ENCODE data around the gene SPNS2.
"Not testable (repeated sequence)": the region's sequence is repeated elsewhere in the genome, so short reads cannot be mapped to it uniquely, and the experiment has no call there.

The SPNS2 gene

DNA sequence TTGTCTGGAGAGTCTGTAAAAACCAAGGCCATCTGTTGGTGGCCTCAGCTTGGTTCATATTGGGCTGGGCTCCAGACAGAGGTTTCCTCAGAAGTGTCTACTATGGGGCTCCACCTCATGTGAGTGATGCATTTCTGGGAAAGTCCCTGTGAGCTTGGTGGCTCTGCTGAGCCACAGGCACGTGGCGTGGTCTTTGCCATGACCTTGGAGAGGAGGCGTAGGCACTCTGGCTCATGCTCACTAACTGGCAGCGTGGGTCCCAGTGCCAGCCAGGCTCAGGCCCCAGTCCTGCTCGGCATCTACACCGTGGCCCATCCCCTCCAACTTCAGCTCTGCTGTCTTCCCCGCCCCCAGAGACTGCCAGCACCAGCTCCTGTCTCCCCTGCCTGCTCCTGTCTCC lies 75.0 kb downstream of the SPNS2 start:
- Mint-ChIP-seq H3K4me3 (no peak overlapping the region), H3K4me1 (peaks cover 14% of the 10 kb centered on the region), H3K36me3 (no peaks in the 10 kb centered on the region), H3K27me3 (no peaks in the 10 kb centered on the region), H3K27ac (peak overlapping the region; percentile 80), H3K9me3 (no peaks in the 10 kb centered on the region)

DNA sequence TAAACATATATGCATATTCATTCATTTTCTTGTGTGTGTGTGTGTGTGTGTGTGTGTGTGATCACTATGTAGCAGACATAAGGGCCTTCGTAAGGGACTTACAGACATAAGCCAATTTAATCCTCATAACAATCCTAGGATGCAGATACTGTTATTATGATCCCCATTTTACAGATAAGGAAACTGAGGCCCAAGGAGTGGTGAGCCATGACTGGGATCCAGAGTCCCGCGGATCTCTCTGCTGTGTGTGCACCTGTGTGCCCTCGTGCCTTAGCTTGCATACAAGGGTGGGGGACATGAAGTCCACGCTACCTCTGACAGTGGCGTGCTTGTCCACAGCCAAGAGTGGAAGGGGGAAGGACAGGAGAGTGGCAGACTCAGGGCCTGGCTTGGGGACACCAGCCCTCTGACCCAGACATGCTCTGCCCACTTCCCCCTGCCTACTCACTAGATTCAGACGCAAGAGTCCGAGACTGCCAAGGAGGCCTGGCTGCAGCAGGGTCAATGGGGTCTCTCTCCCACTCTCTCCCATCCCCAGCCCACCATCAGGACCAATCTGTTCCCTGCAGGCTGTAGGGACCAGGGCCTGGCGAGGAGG lies 75.9 kb downstream of the SPNS2 start:
- H3K4me3 Mint-ChIP-seq = no peak overlapping the region
- H3K27ac Mint-ChIP-seq = no peak overlapping the region
- H3K4me1 Mint-ChIP-seq = peaks cover 14% of the 10 kb centered on the region
- H3K27me3 Mint-ChIP-seq = no peaks in the 10 kb centered on the region
- H3K9me3 Mint-ChIP-seq = no peaks in the 10 kb centered on the region
- no peaks in the 10 kb centered on the region for H3K36me3 Mint-ChIP-seq

DNA sequence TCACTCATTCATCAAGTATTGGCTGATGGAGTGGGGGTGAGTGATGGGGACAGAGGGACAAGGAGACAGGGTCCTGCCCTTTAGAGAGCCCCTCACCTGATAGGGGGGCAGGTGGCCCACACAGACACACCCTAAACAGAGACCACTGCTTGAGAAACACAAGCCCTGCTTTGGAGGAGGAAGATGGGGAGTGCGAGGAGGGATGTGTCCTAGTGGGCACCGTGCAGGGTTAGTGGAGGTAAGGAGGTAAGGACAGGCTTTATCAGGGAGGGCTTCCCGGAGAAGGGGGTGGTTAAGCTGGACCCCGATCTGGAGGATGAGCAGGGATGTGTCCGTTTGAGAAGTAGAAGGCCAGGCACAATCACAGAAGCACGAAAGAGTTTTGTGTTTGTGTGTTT lies 77.5 kb downstream of the SPNS2 start:
- Mint-ChIP-seq H3K27me3 (no peaks in the 10 kb centered on the region), H3K36me3 (no peaks in the 10 kb centered on the region), H3K9me3 (no peaks in the 10 kb centered on the region), H3K27ac (no peak overlapping the region), H3K4me3 (no peak overlapping the region), H3K4me1 (peaks cover 14% of the 10 kb centered on the region)

DNA sequence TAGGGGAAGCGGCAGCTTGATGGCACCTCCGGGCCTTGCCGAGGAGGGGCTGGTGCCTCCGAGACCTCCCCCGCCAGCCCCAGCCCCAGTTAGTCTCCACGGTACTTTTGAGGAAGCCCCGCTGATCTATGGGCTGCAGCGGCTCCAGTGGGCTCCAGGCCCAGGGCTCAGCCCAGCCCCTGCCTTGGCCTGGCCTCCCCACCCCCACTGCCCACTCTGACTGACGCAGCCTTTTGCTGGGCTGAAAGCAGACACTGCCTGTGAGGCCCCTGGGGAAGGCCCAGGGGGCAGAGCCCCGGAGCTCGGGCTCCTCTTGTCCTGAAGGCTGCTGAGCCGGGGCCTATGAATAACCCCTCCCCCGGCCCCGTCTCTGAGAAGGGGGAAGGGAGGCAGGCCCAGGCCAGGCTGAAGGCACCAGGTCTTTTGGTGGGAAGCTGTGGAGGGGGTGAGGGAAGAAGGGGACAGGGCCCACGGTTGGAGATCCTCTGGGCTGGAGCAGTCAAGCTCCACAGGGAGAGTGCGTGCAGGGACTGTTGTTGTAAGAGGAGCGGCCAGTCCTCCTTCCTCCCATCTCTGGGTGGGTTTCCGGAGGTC lies 78.1 kb downstream of the SPNS2 start:
- H3K27ac Mint-ChIP-seq = no peak overlapping the region
- H3K4me3 Mint-ChIP-seq = no peak overlapping the region
- peaks cover 14% of the 10 kb centered on the region for H3K4me1 Mint-ChIP-seq
- no peaks in the 10 kb centered on the region for H3K36me3 Mint-ChIP-seq
- H3K9me3 Mint-ChIP-seq = no peaks in the 10 kb centered on the region
- no peaks in the 10 kb centered on the region for H3K27me3 Mint-ChIP-seq

DNA sequence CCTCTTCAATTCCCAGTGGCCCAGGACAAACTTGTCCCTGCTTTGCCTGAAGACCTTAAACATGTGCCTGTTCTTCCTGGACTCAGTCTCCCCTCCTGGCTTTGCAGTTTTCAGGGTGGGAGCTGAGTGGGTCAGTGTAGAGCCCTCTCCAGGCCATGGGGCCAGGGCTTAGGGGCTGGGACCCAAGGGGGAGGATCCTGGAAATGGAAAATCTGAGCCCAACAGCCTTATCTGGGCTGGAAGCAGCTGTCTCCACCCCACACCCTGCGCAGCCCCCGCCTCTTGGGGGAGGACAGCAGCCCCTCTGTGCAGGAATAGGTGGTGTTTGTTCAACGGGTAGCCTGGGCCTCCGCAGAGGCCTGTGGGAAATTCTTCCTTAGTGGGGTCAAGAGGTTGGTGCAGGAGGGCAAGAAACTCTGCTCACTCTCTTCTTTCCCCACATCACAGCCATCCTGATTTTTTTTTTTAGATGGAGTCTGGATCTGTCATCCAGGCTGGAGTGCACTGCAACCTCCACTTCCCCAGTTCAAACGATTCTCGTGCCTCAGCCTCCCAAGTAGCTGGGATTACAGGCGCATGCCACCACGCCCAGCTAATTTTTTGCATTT lies 78.8 kb downstream of the SPNS2 start:
- Mint-ChIP-seq H3K4me1 (peaks cover 14% of the 10 kb centered on the region), H3K27ac (no peak overlapping the region), H3K9me3 (no peaks in the 10 kb centered on the region), H3K27me3 (no peaks in the 10 kb centered on the region), H3K4me3 (no peak overlapping the region), H3K36me3 (no peaks in the 10 kb centered on the region)

DNA sequence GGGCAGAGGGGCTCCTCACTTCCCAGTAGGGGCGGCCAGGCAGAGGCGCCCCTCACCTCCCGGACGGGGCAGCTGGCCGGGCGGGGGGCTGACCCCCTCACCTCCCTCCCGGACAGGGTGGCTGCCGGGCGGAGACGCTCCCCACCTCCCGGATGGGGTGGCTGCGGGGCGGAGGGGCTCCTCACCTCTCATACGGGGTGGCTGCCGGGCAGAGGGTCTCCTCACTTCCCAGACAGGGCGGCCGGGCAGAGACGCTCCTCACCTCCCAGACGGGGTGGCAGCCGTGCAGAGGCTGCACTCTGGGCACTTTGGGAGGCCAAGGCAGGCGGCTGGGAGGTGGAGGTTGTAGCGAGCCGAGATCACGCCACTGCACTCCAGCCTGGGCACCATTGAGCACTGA lies 79.7 kb downstream of the SPNS2 start:
- H3K9me3 Mint-ChIP-seq, H3K4me3 Mint-ChIP-seq, H3K4me1 Mint-ChIP-seq, H3K27me3 Mint-ChIP-seq, H3K27ac Mint-ChIP-seq, H3K36me3 Mint-ChIP-seq: not testable (repeated sequence)

DNA sequence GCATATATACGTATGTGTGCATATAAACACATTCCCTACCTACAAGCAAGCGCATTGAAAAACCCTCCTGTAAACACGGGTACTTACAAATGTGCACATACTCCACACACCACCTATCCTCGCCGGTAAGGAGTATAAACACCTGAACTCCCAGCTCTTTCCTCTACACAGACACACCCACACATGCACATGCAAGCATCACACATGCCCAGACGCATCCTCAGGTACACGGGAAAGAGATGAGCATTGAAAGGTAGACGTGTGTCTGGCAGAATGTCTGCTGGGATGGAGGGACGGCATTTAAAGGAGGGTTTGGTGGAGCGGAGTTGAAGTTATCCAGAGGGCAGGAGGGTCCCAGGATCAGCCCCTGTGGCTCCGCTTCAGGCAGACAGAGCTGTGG lies 81.0 kb downstream of the SPNS2 start:
- Mint-ChIP-seq H3K4me1 (peaks cover 7% of the 10 kb centered on the region), H3K27me3 (peaks cover 8% of the 10 kb centered on the region)

DNA sequence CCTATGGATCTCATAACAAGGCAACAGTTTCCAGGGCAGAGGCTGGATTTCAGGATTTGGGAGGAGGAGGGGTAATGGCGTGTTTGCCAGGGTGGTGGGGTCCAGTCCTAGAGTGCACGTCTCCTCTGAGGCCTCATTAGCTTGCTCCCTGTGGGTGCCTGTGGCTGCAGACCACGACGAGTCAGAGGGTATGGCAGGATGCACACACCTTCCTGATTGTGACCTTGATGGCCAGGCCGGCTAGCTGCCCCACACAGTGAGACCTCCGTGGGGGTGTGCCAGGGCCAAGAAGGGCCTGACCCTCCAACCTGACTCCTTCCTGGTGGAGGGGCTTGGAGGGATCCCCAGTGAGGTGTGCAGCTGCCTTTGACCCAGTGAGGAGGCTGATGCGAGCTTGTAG lies 81.6 kb downstream of the SPNS2 start:
- no peak overlapping the region for H3K4me3 Mint-ChIP-seq

More for the DNA sequence above, 81.0 kb downstream of the SPNS2 start:
- Mint-ChIP-seq H3K36me3 (no peaks in the 10 kb centered on the region), H3K9me3 (no peaks in the 10 kb centered on the region), H3K4me3 (no peak overlapping the region), H3K27ac (no peak overlapping the region)

DNA sequence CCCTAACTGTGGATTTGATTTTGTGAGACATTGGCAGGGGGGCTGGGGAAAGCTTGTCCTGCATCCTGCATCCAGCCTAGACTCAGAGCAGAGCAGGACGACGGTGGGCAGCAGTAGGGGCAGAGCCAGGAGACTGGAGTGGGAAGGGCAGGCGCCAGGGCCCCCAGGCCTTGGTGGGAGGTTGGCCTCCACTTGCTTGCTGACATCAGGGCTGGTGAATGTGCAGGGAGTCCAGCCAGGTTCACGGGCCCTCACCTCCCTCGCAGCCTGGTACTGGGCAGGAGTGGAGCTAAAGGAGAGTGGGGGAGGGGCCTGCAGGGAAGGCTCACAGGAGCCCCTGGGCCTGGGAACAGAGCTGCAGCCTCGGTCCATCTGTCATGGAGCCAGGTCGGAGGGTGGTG lies 83.4 kb downstream of the SPNS2 start:
- H3K4me1 Mint-ChIP-seq = peaks cover 10% of the 10 kb centered on the region
- H3K27ac Mint-ChIP-seq = no peak overlapping the region
- H3K4me3 Mint-ChIP-seq = no peak overlapping the region
- peaks cover 18% of the 10 kb centered on the region for H3K27me3 Mint-ChIP-seq
- no peaks in the 10 kb centered on the region for H3K9me3 Mint-ChIP-seq
- H3K36me3 Mint-ChIP-seq = no peaks in the 10 kb centered on the region

More for the DNA sequence above, 81.6 kb downstream of the SPNS2 start:
- Mint-ChIP-seq H3K27me3 (peaks cover 12% of the 10 kb centered on the region), H3K4me1 (peaks cover 10% of the 10 kb centered on the region), H3K9me3 (no peaks in the 10 kb centered on the region), H3K36me3 (no peaks in the 10 kb centered on the region), H3K27ac (no peak overlapping the region)

DNA sequence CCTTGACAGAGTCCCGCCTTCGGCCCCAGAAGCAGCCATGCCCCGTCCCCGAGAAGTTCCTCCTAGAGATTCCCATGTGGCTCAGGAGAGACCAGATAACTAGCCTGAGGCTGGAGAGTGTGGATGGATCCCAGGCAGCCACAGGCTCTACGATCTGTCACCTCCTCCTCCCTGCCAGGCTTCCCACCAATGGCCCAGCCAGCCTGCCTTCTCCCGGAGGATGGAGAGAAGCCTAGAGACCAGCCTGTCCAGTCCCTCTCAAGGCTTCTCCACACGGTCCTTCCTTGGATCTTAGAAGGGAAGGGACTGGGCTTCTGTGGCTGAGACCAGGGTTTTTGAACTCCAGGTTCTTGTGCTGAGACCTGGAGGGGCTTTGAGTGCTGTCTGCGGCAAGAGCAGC lies 84.0 kb downstream of the SPNS2 start:
- no peaks in the 10 kb centered on the region for H3K36me3 Mint-ChIP-seq
- H3K27me3 Mint-ChIP-seq = peaks cover 18% of the 10 kb centered on the region
- H3K4me1 Mint-ChIP-seq = peaks cover 10% of the 10 kb centered on the region
- no peak overlapping the region for H3K4me3 Mint-ChIP-seq
- H3K27ac Mint-ChIP-seq = no peak overlapping the region
- H3K9me3 Mint-ChIP-seq = no peaks in the 10 kb centered on the region

DNA sequence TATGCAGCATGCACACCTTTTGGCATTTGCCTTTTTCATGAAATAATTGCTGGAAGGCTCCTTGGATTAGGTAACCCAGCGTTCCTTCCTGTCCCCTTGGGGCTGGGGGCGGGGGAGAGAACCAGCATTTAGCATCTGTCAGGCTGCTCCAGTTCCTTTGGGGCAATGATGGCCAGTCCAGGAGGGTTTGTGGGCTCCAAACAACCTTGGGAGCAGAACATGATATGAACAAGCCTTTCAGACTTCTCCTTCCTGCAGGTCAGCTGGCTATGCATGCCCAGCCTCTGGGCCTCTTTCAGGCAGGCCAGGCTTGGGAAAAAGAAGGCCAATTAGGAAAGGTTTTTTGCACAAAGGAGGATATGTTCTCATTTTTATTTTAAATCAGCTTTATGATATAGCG lies 84.5 kb downstream of the SPNS2 start:
- Mint-ChIP-seq H3K9me3 (no peaks in the 10 kb centered on the region), H3K4me1 (peaks cover 10% of the 10 kb centered on the region)

DNA sequence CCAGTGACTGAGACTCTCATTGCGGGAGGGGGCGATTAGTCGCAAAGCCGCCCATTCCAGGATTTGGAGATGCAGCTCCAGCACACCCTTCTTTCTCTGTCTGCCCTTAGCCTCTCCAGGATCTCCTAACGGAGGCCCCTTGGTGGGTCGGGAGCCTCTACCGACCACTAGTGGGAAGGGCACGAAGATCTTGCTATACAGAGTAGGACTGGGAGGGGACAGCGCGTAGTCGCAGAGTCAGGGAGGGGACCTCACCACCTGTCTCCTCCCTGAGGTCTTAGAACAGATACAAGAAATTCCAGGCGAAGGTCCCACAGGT lies 85.1 kb downstream of the SPNS2 start:
- H3K27me3 Mint-ChIP-seq = peaks cover 18% of the 10 kb centered on the region
- peak overlapping the region; percentile 86 for H3K4me3 Mint-ChIP-seq
- no peaks in the 10 kb centered on the region for H3K9me3 Mint-ChIP-seq
- no peaks in the 10 kb centered on the region for H3K36me3 Mint-ChIP-seq
- H3K4me1 Mint-ChIP-seq = peaks cover 10% of the 10 kb centered on the region
- no peak overlapping the region for H3K27ac Mint-ChIP-seq

More for the DNA sequence above, 84.5 kb downstream of the SPNS2 start:
- no peak overlapping the region for H3K4me3 Mint-ChIP-seq
- H3K27ac Mint-ChIP-seq = no peak overlapping the region
- peaks cover 18% of the 10 kb centered on the region for H3K27me3 Mint-ChIP-seq
- H3K36me3 Mint-ChIP-seq = no peaks in the 10 kb centered on the region

DNA sequence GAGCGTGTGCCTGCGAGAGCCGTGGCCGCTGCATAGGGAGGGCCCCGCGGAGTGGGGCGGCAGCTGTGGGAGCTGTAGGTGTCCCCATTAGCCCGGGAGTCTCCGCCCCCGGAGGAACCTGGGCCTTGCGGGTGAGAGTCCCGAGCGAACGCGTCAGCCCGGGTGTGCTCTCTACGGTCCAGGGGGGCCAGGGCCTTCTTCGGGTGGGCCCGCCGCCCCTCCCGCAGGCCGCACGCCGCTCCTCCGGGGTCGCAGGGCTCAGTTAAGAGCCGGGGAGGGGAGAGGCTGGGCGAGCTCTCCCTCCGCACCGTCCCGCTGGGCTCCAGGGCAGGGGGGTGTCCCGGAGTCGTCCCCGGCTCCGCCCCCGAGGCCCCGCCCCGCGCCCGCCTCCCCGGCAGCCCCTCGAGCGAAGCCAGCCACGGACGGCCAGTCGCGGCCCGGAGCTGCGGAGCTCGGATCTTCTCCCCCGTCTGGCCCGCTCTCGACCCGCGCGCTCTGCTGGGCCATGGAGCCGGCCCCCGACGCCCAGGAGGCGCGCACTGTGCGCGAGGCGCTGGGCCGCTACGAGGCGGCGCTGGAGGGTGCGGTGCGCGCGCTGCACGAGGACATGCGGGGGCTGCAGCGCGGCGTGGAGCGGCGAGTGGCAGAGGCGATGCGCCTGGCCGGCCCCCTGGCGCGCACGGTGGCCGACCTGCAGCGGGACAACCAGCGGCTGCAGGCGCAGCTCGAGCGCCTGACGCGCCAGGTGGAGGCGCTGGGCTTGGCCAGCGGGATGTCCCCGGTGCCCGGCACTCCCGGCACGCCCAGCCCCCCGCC lies 85.6 kb downstream of the SPNS2 start, which contains the start of gene SMTNL2:
Gene SMTNL2 (plus strand): TSS at position 429 of the 816 bp plus-strand sequence. CDS start 77 bp downstream, at position 506.
- Mint-ChIP-seq H3K9me3 (no peaks in the 10 kb centered on the region), H3K27ac (no peak within 1 kb of the TSS), H3K4me1 (peaks cover 10% of the 10 kb centered on the region), H3K27me3 (peaks cover 18% of the 10 kb centered on the region), H3K4me3 (peak within 1 kb of the TSS; percentile 86), H3K36me3 (no peaks in the 10 kb centered on the region)

DNA sequence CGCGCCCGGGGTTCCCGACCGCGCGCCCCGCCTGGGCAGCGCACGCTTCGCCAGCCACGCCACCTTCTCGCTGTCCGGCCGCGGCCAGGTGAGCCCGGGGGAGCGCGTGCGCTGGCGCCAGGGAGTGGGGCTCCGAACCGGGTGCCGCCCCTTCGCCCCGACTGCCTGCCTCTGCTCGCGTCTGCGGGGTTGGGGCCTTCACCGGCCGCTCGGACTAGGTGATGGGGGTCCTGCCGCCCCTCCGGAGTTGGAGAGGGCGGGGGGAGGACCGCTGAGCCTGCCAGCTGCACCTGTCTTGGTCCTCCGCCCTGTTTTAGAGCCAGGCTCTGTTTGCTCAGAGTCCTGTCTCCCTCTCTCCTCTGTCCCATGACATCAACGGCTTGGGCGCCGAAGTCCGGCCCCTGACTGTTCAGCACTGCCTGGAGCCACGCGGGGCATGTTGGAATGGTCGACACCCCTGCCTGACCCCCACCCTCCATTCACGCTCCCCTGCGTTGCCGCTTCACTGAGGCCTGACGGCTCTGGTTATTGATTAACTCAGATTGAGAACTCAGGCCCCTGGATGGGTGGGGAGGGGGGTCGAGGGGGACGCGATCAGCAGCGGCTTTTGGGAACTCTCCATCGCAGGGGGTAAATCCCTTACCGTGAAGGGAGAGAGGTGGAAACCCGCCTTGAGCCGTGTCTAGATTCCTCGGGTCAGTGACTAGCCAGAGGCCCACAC lies 86.4 kb downstream of the SPNS2 start:
- peaks cover 18% of the 10 kb centered on the region for H3K27me3 Mint-ChIP-seq
- no peak overlapping the region for H3K27ac Mint-ChIP-seq
- H3K4me1 Mint-ChIP-seq = peaks cover 10% of the 10 kb centered on the region
- H3K36me3 Mint-ChIP-seq = no peaks in the 10 kb centered on the region
- no peaks in the 10 kb centered on the region for H3K9me3 Mint-ChIP-seq
- peak overlapping the region; percentile 78 for H3K4me3 Mint-ChIP-seq

DNA sequence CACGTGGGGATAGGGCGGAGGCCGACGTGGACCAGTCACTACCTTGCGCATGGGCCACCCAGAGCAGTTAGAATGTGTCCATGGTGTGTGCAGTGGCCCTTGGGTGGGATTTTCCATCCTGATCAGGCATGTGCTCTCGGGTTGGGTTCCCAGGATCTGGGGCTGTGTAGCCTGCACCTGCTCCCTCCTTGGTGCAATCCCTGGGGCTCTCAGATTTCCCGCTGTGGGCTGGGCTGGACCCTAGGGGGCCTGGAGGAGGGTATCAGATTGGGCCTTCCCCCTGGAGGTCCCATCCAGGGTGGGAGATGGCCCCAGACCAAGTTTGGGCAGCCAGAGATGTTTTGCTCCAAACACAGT lies 86.9 kb downstream of the SPNS2 start:
- H3K4me3 Mint-ChIP-seq = no peak overlapping the region
- H3K27ac Mint-ChIP-seq = no peak overlapping the region
- no peaks in the 10 kb centered on the region for H3K9me3 Mint-ChIP-seq
- no peaks in the 10 kb centered on the region for H3K36me3 Mint-ChIP-seq
- H3K4me1 Mint-ChIP-seq = peaks cover 10% of the 10 kb centered on the region
- H3K27me3 Mint-ChIP-seq = peaks cover 18% of the 10 kb centered on the region
